GF-D8 (cell line): ENCODE data around the gene MMP20.

Experiments
- DNase-seq: peaks from one replicate; lab custom pipeline; 2025; lab: John Stamatoyannopoulos, UW

MMP20 gene

DNA sequence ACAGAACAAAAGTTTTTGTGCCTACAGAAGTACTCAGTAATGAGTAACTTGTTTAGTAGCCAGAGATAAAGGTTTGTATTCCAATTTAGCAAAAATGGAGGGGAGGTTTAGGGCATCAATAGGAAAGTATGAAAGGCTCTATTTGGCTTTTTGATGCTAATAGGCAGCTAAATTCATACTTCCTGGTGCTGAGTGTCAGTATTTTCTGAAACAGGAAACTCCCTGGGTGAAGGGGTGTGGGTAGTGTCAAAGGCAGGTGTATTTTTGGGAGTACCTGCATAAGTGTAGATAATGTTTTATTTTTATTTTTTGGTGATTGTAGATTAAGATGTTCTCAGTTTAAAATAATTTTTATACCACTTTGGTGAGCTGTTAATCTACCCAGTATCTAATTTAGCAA, 65.3 kb downstream of the MMP20 start:
- no peak for DNase-seq

DNA sequence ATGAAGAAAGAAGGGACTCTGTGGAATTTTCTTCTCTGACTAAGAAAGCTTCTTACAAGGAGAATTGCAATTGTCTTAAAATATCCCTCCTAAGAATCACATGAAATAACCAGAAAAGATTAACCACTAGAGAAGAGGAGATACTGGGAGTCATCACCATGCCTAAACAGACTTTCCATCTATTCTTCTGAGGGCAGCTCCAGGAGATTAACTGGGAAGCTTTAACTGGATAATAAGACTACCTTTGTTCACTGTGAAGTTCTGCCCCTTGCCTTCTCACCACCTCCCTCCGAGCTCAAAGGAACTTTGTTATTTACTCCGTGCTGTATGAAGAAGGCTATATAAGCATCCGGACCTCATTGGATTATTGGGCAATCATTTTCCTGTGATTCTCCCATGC, 70.0 kb downstream of the MMP20 start:
- no peak for DNase-seq

DNA sequence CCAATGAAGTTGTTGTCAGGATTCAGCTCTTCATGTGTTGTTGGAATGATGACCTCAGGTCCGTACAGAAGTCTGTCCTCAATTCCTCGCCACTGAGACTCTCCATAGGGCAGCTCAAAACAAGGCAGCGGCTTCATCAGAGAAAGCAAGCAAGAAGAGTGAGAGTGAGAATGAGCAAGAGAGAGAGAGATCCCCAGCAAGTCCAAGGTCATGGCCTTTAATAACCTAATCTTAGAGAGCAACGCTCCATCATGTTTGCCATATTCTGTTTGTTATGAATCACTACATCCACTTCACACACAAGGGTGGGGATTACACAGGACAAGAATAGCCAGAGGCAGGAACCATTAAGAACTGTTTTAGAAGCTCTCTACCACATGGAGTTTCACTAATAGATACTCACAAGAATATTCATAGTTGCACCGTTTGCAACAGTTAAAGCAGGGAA, 71.3 kb downstream of the MMP20 start:
- no peak for DNase-seq

DNA sequence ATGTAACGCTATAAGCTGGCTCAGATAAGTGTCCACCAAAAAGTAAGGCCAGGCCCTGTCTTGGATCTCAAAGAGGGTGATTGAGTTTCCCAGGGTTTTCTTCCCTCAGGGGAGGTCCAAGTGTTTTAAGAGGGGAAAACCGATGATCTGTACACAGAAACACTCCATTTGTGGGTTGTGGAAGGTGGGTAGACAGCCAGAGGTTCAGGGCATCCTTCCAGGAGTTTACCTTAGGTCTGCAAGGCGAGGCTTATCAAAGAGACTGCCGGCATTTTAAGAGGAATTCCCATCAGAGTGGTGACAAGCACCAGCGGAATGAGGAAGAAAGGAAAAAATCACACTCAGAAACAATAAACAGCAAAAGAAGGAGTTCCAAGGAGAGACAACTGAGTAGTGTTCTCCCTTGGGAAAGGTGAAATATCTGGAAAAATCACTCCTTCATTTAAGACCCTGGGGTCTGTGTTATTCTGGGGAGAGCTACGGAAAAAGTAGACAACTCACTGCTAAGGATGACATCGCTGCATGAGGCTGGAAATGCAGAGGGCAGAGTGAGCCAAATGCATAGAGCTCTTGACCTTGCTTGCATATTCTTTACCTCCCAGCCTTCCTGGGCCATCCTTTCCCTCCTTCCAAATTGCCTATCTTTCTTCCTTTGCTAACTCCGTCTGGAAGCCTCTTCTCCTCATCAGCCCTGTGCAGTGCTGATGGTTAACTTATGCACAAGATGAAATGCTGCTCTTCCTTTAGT, 72.5 kb downstream of the MMP20 start:
- DNase-seq: no peak

DNA sequence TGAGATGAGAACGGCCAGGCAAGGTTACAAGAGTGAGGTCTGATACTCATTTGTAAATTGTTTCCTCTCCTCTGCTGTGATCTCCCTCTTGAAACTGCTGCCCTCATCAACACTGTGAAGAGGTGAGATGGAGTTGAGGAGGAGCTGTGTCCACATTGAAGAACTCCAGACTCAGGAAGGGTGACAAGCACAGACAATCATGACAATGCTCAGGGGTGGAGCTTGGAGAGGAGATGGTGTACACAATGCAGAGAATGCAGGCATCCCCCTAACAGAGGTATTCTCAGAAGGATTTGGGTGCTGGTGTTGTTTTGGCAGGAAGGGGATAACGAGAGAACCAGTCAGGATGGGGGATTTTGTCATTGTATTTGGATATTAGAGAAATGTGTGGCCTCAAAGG, 73.1 kb downstream of the MMP20 start:
- DNase-seq: no peak

DNA sequence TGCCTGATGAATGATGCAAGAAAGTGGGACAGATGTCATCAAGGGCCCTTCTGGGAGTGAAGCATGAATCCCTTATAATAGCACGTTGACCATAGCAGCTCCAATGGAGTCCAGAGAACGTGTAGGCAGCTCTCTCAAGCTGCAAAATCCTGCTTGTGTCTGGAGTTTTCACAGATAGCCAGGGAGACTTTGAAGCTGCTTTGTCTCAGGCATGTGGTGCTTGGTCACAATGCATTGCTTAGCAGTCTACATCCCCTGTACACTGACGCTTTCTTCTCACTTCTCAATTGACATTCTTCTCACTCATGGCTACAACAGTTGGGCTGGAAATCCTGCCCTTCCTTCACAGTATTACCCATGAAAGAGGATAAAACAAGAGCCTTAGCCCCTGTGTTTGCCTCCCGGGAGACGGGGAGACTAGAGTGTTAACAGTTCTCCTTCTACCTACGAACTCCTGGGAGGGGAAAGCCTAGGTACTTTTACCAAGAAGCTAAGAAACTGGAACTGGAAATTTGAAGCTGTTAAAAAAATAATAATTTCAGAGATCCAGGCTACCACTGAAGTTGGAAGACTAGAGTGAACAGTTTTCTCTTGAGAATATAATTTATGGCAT, 73.9 kb downstream of the MMP20 start:
- DNase-seq: no peak

DNA sequence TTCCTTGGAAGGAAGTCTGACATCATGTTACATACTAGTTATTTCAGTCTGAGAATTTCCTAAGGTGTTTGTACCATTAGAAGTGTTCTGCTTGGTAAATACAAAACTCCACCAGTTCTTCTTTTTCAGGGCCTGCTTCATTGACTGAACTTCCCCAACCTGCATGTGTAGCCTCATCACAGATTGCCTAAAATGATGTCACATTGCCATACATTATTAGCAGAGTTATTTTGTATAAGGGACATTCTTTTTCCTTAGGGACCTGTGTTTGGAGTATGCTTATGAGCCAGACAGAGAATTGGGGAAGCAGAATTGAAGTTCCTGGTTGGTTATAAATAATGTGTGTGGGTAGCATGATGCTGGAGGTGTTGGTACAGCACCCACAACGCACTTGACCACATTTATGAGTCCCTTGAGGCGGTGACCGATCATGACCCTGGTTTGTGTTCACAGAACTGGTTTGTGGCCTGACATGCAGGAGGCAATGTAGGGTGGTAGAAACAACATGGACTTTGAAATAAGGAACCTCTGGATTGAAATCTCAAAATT, 78.1 kb downstream of the MMP20 start:
- peak; percentile 97 for DNase-seq

DNA sequence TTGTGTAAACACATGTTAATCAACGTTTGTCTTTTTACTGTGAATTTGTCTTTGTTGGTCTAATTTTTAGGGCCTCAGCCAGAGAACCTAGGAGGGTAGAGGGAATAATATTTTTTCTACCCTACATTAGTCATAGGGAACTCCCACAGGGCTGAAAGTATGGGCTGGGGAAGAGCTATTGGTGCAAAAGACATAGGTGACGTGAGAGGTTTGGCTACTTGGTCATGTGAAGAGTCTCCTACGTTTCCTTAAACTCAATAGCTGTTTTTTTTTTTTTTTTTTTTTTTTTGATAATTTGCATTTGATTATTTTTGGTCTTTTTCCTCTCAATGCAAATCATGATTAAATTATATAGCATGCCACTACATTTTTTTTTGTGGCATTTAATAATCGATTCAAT, 78.7 kb downstream of the MMP20 start:
- DNase-seq: no peak

DNA sequence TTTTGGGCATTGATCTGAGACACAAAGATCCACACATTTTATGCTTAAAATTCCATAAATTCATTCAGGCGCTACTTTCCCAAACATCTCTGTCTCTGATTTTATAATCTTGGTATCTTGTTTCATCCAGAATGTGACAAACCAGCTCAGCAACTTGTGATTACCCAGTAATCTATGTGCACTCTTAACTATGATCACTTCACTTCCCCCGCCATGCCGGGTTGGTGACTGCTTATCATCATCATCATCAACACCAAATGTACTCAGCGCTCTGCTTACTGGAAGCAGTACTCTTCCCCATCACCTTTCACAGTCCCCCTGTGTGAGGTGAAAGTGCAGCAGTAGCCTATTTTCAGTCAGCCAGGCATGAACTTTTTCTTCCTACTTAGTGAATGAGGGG, 79.4 kb downstream of the MMP20 start:
- no peak for DNase-seq

DNA sequence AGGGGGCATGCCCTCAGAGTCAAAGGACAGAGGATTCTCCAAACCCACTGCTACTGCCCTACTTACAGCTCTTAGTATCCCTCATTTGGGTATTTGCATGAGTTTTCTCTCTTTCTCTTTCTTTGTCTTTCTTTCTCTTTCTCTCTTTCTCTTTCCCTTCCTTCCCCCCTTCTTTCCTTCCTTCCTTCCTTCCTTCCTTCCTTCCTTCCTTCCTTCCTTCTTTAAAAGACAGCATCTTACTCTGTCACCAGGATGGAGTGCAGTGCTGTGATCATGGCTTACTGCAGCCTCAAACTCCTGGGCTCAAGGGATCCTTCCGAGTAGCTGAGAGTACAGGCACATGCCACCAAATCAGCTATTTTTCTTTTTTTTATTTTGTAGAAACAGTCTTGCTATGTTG, 80.5 kb downstream of the MMP20 start:
- DNase-seq: no peak

DNA sequence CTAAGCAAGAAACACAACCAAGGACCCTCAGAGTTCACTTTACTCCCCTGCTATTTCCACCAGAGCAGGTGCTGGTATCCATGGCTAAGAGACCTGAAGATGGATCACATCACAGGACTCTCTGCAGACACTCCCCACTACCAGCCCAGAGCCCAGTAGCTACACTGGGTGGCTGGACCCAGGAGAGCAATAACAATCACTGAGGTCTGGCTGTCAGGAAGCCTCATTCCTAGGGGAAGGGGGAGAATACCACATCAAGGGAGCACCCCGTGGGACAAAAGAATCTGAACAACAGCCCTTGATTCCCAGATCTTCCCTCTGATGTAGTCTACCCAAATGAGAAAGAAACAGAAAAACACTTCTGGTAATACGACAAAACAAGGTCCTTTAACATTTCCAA, 85.6 kb downstream of the MMP20 start:
- no peak for DNase-seq

DNA sequence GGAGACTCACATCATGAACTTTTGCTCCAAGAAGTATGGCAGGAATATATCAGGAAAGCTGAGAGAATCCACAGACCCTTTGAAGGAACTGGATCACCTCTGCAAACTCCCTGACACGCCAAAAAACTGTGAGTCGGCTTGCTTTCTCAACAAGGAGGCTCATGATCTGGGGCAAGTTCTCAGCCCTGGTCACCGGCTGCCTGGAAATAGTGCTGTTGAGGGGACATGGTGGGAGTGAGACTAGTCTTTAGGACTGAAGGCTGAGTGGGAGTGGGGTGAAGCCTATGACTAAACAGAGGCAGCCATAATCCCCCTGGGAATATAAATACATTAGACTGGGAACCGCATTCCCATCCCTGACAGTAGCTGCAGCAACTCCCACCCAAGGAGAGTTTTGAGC, 86.2 kb downstream of the MMP20 start:
- no peak for DNase-seq

DNA sequence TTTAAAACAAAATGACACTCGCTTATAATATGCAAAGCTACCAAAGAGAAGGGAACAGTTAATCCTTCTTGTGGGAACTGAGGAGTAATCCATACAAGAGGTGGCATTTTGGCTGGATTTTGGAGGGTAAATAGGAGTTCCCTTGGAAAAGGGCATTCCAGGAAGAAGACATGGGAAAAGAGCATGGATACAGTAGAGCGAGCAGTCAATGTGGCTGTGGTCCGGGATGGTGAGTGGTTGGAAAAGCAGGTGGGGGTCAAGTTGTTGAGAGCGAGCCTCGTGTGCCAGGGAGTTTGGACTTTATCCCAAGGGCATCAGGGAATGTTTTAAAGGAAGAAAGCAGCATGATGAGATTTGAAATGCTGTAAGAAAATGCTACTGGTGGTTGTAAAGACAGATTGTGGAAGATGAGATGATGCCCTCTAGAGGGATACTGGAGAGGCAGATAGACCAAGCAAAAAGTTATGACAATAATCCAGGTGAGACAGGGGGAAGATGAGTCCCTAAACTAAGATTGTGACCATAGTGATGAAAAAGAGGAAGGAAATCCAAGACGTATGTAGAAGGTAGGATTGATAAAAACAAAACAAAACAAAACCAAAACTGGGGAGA, 90.8 kb downstream of the MMP20 start:
- no peak for DNase-seq

DNA sequence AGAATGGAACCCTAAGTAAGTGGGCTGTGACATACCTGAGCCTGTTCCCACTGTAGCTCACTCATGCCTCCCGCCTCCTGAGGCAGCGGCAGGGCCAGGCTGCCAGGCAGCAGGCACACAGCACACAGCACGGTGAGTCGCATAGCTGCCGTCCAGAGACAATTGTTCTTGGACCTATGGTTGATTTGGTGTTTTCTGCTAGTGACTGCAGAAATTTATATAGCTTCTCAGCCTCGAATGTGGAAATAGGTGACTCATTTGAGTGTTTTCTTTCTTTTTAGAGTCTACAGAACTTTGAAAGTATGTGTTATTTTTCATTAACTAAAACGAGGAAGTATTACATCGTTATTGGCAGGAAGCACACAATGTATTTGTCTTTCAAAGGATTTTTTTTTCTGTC, 94.6 kb downstream of the MMP20 start, which contains the start of gene MMP7:
TSS of gene MMP7 (minus strand) at position 190 of the 400 bp plus-strand sequence. CDS start at position 143, 47 bp downstream.
- no peak for DNase-seq

DNA sequence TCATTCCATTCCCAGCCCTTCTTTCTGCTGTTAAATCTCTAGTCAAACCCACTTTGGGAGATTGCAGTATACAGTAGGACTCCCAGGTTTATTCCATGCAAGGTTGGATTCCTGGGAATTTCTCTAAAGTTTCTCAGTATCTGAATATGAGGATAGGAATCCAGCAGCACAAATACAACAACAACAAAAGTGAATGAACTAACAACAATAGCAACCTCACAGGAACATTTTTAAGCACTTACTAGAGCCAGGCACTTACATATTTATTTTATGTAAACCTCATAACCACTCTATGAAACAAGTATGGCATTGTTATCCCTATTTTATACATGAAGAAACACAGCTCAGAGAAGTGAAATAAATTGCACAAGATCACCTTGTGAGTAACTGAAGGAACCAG, 96.5 kb downstream of the MMP20 start:
- no peak for DNase-seq

DNA sequence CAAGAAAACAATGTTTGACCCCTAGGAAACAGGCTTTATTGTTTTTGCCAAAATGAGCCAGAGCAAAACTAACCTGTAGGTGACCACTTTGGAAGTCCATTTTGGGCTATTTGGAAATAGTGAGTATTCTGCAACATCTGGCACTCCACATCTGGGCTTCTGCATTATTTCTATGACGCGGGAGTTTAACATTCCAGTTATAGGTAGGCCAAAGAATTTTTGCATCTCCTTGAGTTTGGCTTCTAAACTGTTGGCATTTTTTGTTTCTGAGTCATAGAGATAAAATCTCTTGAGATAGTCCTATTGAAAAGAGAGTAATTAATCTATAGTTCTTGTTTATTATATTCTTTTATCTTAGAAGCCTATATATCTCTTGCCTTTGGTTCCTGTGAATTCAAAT, 97.4 kb downstream of the MMP20 start:
- no peak for DNase-seq

DNA sequence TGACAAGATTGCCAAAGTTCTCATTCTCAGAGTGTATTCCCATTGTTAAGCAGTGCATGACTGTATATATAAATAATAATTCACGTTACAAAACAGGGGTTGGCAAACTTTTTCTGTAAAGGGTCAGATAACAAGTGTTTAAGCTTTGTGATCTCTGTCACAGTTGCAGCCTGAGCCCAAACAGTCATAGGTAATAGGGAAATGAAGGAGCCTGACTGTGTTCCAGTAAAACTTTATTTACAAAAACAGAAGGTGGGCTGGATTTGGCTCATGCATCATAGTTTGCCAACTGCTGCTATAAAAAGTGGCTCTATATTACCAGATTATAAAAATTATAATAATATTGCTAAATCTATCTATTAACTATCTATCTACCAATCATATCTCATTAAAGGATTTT, 98.1 kb downstream of the MMP20 start:
- DNase-seq: no peak
